RWPE2 (cell line): Measurements from ENCODE around the gene PAGE5.

Experiments used
- ATAC-seq: fragments of 200-7000 bp; cut with Tn5 transposase; 3 replicates; pipeline ENCODE4 v1.9.1; 2021; ENCODE audit warnings: low read depth
- DNase-seq: peaks from one replicate; pipeline ENCODE4 v3.0.0-alpha.2; 2020; ENCODE audit warnings: low spot score
- H3K27ac ChIP-seq: fragments of 450-650 bp; 2 replicates; pipeline ENCODE4 v1.5.1; 2017; ENCODE audit warnings: mild to moderate bottlenecking; ENCODE audit not compliant: poor library complexity, severe bottlenecking
- H3K27me3 ChIP-seq: fragments of 250-450 bp; sonication (Bioruptor Pico); 2 replicates; pipeline ENCODE4 v1.5.1; 2021; ENCODE audit warnings: mild to moderate bottlenecking, moderate library complexity; ENCODE audit not compliant: insufficient read depth, poor library complexity, severe bottlenecking
- H3K36me3 ChIP-seq: fragments of 250-450 bp; sonication (Bioruptor Pico); 2 replicates; pipeline ENCODE4 v1.5.1; 2020; ENCODE audit warnings: low read depth, mild to moderate bottlenecking, moderate library complexity
- H3K4me1 ChIP-seq: fragments of 250-450 bp; sonication (Bioruptor Pico); 2 replicates; pipeline ENCODE4 v1.5.1; 2021; ENCODE audit warnings: mild to moderate bottlenecking, moderate library complexity; ENCODE audit not compliant: insufficient read depth, poor library complexity, severe bottlenecking
- H3K4me3 ChIP-seq: fragments of 250-450 bp; sonication (Bioruptor Pico); 2 replicates; pipeline ENCODE4 v1.5.1; 2021; ENCODE audit warnings: mild to moderate bottlenecking, moderate library complexity; ENCODE audit not compliant: severe bottlenecking
- H3K9me3 ChIP-seq: fragments of 250-450 bp; sonication (Bioruptor Pico); 2 replicates; pipeline ENCODE4 v1.5.1; 2021; ENCODE audit warnings: mild to moderate bottlenecking, moderate library complexity; ENCODE audit not compliant: severe bottlenecking
- TF ChIP-seq, protein P1 (sequence below): fragments of 450-650 bp; IDR thresholded peaks from one replicate; pipeline ENCODE4 v1.5.1; 2017; ENCODE audit warnings: mild to moderate bottlenecking, moderate library complexity; ENCODE audit not compliant: poor library complexity, severe bottlenecking

Gene PAGE5

DNA sequence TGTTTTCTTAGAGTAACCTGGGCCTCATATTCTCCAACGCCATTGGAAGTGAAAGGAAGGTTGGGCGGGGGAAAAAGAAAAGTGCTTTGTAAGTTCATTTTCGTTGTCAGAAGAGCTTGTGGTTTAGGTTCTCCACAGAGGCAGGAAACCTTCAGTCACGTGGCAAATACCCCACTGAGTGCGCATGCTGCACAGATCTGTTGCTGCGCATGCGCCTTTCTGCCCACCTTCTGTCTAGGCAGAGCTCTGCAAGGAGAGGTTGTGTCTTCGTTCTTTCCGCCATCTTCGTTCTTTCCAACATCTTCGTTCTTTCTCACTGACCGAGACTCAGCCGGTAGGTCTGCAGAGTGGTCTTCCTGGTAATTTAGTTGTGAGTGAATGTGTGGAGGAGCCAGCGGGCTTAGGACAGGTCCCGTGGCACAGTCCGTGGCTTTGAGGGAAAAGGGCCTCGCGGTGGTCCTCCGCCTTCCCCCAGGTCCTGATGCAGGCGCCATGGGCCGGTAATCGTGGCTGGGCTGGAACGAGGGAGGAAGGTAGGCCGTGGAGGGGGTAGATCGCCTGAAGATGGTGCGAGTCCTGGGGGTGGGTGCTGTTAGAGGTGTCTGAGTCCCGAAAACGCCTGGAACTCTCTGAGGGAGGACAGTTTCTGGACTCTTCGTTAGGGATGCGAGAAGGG, at the start of gene PAGE5:
TSS of gene PAGE5 (plus strand) at position 228 of the 676 bp plus-strand sequence. CDS start 1,037 bp downstream, outside the sequence.
- Histone ChIP-seq H3K4me3 (no peak within 1 kb of the TSS), H3K4me1 (no peaks in the 10 kb centered on the region), H3K27ac (no peak within 1 kb of the TSS), H3K36me3 (no peaks in the 10 kb centered on the region), H3K27me3 (no peaks in the 10 kb centered on the region), H3K9me3 (no peaks in the 10 kb centered on the region)
- TF ChIP-seq, protein P1, sequence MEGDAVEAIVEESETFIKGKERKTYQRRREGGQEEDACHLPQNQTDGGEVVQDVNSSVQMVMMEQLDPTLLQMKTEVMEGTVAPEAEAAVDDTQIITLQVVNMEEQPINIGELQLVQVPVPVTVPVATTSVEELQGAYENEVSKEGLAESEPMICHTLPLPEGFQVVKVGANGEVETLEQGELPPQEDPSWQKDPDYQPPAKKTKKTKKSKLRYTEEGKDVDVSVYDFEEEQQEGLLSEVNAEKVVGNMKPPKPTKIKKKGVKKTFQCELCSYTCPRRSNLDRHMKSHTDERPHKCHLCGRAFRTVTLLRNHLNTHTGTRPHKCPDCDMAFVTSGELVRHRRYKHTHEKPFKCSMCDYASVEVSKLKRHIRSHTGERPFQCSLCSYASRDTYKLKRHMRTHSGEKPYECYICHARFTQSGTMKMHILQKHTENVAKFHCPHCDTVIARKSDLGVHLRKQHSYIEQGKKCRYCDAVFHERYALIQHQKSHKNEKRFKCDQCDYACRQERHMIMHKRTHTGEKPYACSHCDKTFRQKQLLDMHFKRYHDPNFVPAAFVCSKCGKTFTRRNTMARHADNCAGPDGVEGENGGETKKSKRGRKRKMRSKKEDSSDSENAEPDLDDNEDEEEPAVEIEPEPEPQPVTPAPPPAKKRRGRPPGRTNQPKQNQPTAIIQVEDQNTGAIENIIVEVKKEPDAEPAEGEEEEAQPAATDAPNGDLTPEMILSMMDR = no peak
- DNase-seq = no peak
- no peak for ATAC-seq

- ATAC-seq (no peak), DNase-seq (no peak)
- no peaks in the 10 kb centered on the region for H3K4me1 ChIP-seq
- TF ChIP-seq, protein P1 = no peak
- no peaks in the 10 kb centered on the region for H3K36me3 ChIP-seq
- H3K27me3 ChIP-seq = no peaks in the 10 kb centered on the region
- H3K9me3 ChIP-seq = no peaks in the 10 kb centered on the region
- H3K27ac ChIP-seq = no peak overlapping the region
- H3K4me3 ChIP-seq = no peak overlapping the region
Observed at GRCh38 chrX:55187281-55187680, 32.9 kb upstream of the PAGE5 start.

- Histone ChIP-seq H3K27me3 (no peaks in the 10 kb centered on the region), H3K4me3 (no peak overlapping the region), H3K9me3 (no peaks in the 10 kb centered on the region), H3K4me1 (no peaks in the 10 kb centered on the region), H3K36me3 (no peaks in the 10 kb centered on the region), H3K27ac (no peak overlapping the region)
- ATAC-seq (no peak), DNase-seq (no peak)
- TF ChIP-seq, protein P1 = no peak
Observed at GRCh38 chrX:55196688-55197087, 23.5 kb upstream of the PAGE5 start.

DNA sequence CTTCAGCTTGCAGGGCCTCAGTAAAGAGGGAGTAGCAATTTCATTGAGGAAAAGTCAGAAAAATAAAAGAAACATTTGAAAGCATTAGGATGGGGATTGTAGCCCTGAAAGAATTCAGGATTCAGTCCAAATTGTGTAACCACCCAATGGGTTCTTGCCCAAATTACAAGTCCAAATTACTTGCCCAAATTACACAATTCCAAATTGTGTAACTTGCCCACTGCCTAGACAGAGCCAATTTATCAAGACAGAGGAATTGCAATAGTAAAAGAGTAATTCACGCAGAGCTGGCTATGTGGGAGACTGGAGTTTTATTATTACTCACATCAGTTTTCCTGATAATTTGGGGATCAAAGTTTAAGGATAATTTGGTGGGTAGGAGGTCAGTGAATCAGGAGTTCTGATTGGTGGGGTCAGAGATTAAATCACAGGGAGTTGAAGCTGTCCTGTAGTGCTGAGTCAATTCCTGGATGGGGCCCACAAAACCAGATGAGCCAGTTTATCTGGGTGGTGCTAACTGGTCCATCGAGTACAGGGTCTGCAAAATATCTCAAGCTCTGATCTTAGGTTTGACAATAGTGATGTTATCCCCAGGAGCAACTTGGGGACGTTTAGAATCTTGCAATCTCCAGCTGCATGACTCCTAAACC, 18.1 kb upstream of the PAGE5 start:
- Histone ChIP-seq H3K27ac (no peak overlapping the region), H3K27me3 (no peaks in the 10 kb centered on the region), H3K36me3 (no peaks in the 10 kb centered on the region), H3K9me3 (no peaks in the 10 kb centered on the region), H3K4me1 (no peaks in the 10 kb centered on the region), H3K4me3 (no peak overlapping the region)
- DNase-seq (no peak), ATAC-seq (no peak)
- TF ChIP-seq, protein P1 = no peak
